Fibroblast of villous mesenchyme (primary cell): ENCODE results near the gene MAP4K4. TPM values are rescaled to one million over a fixed set of nuclear protein-coding genes. Genes with fewer than 3 reads are reported as not detected.
"Not testable (repeated sequence)": the region's sequence is repeated elsewhere in the genome, so short reads cannot be mapped to it uniquely, and the experiment has no call there.

ENCODE experiments used
- DNase-seq: peaks from one replicate; pipeline ENCODE4 v3.0.0-alpha.2; 2010; ENCODE audit warnings: low read depth
- H3K4me3 ChIP-seq: 2 replicates; pipeline ENCODE4 v1.5.1; 2011; ENCODE audit warnings: low read depth, mild to moderate bottlenecking, low read length
- CTCF ChIP-seq: IDR thresholded peaks from 2 replicates; pipeline ENCODE4 v1.5.1; 2012; ENCODE audit warnings: low read depth, mild to moderate bottlenecking, low read length; ENCODE audit not compliant: insufficient read depth
- total RNA-seq: library from RNA; depleted of rRNA; stranded (reverse); fragments of >200 nt; gene quantifications from 2 replicates; pipeline ENCODE4 v1.2.3, GENCODE V29; 2012

The MAP4K4 gene
- total RNA-seq, 1 donor, result 95.0 TPM

GRCh38 chr2:101930019-101930418 is 232.5 kb downstream of the MAP4K4 start:
- DNase-seq, result no peak
- H3K4me3 ChIP-seq, result no peak overlapping the region
- no peak for TF ChIP-seq CTCF

- H3K4me3 ChIP-seq, result no peak overlapping the region
- no peak for TF ChIP-seq CTCF
- no peak for DNase-seq
Observed at GRCh38 chr2:101930847-101931246, 233.3 kb downstream of the MAP4K4 start.

- no peak overlapping the region for H3K4me3 ChIP-seq
- peak; percentile 64 for DNase-seq
- TF ChIP-seq CTCF, result no peak
Observed at GRCh38 chr2:101931402-101931801, 233.9 kb downstream of the MAP4K4 start.

- not testable (repeated sequence) for H3K4me3 ChIP-seq, DNase-seq
Observed at GRCh38 chr2:101935764-101936163, 238.3 kb downstream of the MAP4K4 start.

- no peak for DNase-seq
- no peak for TF ChIP-seq CTCF
- H3K4me3 ChIP-seq, result no peak overlapping the region
Observed at GRCh38 chr2:101942851-101943250, 245.3 kb downstream of the MAP4K4 start.

Other genes with a start within 250 kb of the MAP4K4 start
- gene RFX8, start 222.6 kb upstream of the MAP4K4 start, total RNA-seq, result 0.97 and 1.7 TPM in 2 replicates